ENCODE measurements around the gene MYO15B.
A peak's percentile ranks its signal among the peaks of the same experiment; 100 is the strongest.

Gene MYO15B

DNA sequence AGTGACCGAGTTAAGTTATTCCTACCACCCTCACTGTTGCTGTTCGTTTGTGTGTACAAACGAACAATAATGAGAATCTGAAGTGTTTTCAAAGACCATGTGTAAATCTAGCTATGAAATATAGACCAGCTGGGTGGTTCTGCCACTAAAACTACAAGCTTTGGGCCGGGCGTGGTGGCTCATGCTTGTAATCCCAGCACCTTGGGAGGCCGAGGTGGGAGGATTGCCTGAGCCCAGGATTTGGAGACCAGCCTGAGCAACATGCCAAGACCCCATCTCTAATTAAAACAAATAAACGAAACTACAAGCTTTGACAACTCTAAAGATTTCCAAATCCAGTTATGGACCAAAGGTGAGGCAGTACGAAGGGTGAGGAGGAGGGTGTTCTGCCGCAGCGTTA, 78.4 kb downstream of the MYO15B start:
- no peak for DNase-seq (ENCODE audit: low read depth in 3 of 3)

DNA sequence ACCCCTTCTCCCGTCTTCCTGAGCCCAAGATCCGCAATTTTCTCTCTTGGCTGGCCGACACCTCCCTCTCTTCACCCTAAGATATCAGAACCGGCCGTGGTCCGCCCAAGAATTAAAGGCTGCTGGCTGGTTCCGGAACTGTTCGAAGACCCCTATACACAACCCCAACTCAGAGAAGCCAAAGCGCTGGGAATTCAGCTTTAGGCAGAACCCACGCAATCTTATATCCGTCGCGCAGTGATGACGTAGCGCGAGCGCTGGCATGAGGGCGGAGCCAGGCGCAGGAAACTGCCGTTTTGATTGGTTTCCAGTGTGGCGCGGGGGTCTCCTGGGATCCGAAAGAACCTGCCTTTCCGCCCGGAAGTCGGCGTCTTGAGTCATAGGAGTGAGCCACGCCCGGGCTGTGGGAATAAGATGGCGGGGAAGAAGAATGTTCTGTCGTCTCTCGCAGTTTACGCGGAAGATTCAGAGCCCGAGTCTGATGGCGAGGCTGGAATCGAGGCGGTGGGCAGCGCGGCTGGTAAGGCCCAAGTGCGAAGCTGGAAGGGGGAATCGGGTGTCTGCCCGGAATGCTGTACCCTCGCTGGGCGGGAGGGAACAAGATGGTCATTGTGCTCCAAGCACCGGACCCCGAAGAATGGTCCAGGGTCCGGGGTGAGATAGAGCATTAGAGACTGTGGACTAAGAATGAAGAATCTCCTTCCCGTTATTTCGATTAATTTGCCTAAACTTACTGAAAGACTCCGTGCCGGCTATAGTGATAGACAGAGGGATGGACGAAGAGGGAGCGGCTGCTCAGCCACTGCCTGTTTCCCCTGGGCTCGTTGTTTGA, 79.6 kb downstream of the MYO15B start, which contains the start of the genes RECQL5 and SAP30BP:
RECQL5 (minus strand) TSS at position 196 of the 832 bp plus-strand sequence. CDS start 597 bp downstream, outside the sequence.
SAP30BP (plus strand) TSS at position 380 of the 832 bp plus-strand sequence; CDS start at position 415, 35 bp downstream.
- peak; percentile 94 to 99 (median 95) for DNase-seq (ENCODE audit: low read depth in 3 of 3)

DNA sequence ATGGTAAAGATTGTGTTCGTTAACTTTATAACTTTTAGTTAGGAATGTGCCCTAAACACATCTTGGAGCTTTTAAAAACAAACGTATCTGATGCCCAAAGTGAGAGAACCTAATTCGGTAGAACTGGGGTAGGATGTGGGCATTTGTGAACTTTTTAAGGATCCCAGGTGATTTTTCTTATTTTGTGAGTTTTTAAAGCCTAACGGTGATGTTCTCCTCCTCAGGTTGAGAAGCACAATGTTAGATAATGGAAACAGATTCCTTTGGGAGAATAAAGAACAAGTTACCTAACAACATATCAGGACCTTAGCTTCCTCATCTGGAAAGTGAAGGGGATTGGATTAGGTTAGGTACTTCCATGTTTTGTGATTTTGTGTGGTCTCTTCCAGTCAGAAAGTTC, 80.2 kb downstream of the MYO15B start:
- no peak for DNase-seq (ENCODE audit: low read depth in 3 of 3)

DNA sequence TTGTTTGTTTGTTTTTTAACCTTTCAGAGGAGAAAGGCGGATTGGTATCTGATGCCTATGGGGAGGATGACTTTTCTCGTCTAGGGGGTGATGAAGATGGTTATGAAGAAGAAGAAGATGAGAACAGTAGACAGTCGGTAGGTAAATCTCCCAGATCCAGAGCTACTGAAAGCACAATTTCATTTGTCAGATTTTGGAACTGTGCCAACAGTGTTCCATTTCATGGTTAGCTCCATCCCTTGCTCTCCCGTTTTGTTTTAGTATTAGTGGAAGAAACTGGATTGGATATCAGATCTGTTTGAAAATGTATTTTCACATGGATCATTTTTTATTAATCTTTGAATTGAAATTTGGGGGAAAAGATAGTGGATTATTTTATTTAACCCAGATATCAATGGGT, 80.9 kb downstream of the MYO15B start:
- DNase-seq (ENCODE audit: low read depth in 3 of 3): no peak

DNA sequence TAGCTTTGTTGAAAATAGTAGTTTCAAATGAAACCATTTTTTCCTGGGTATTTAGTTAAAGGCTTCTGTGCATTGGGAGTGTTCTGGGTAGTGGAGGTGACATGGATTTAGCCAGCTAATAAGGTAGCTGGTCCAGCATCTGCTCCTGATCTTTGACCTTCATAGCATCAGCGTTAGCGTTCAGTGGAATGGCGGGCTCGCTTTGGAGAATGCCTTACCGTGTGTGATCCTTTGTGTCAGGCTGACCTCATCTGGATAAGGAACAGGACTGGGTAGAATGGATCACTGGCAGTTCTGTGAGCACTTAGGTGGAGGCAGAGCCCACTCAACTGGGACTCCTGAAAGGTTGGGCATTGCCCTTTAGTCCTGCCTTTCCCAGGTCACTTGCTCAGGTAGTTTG, 83.3 kb downstream of the MYO15B start:
- no peak for DNase-seq (ENCODE audit: low read depth in 3 of 3)

DNA sequence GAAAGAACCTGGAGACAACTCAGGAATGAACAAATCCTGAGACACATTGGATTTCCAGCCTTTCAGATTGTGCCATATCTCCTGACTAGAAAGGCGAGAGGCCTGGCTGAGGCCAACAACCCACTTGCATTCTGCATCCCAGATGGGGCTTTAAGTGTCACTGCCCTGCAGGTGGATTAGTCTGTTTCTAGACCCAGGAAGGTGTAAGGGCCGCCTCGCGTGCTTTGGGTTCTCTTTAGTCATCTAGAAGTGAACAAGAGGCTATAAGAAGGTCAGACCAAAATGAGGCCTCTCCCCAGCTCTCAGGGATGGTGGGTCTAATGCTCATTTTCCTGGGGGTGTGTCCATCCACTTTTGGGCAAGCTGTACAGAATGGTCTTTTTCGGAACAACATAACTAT, 84.4 kb downstream of the MYO15B start:
- no peak for DNase-seq (ENCODE audit: low read depth in 3 of 3)

DNA sequence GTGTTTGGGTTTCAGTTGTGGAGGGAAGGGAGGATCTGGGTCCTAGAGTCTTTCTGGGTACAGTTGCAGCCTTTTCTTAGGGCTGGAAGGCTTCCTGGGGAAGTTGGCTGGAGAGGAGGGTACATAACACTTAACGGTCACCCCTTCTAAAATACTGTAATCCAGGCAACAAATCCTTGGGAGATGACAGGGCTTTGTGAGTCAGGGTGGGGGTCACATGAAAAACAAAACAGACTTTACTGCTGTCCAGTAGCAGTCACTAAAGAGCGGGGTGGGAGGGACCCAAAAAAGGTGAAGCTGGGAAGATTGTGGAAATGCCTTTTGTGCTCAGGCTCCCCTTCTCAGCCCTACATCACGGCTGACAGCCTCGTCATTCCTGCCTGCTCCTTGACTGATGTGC, 85.9 kb downstream of the MYO15B start:
- no peak for DNase-seq (ENCODE audit: low read depth in 3 of 3)
